Testis (tissue), 2 donors: ENCODE measurements around the gene CALCB.

Experiments used
- CTCF ChIP-seq, 3 experiments: fragments of 450-650 bp in 2 of 3; fragments of 200-600 bp in 1 of 3; sonication (generic) in 1 of 3; IDR thresholded peaks; one replicate each; pipeline ENCODE4 v1.5.1; 2016 to 2019; ENCODE audit warnings: antibody characterized with exemption in 3 of 3, mild to moderate bottlenecking in 2 of 3, moderate library complexity in 1 of 3
- POLR2A ChIP-seq: fragments of 450-650 bp; IDR thresholded peaks from one replicate; pipeline ENCODE4 v1.6.1; 2017; ENCODE audit warnings: antibody characterized with exemption, mild to moderate bottlenecking, moderate library complexity

GRCh38 chr11:15074206-15075161 is 1.1 kb downstream of the CALCB start:
- peak; percentile 51 to 71 (median 61) for TF ChIP-seq CTCF (IDR thresholded peaks at IDR 0.05)
- no peak for TF ChIP-seq POLR2A
